Suprapubic skin (tissue), 4 donors: ENCODE data around the gene IL37. TPM values are rescaled to one million over a fixed set of nuclear protein-coding genes. Genes with fewer than 3 reads are reported as not detected.

Experiments
- DNase-seq, 2 donors: peaks; one replicate each; pipeline ENCODE4 v3.0.0-alpha.2; 2019; ENCODE audit warnings: low spot score in 2 of 2
- H3K27ac ChIP-seq: fragments of 200-600 bp; sonication (generic); one replicate; pipeline ENCODE4 v1.5.1; 2019
- H3K27me3 ChIP-seq: fragments of 200-600 bp; sonication (generic); one replicate; pipeline ENCODE4 v1.5.1; 2019
- H3K36me3 ChIP-seq: fragments of 200-600 bp; sonication (generic); one replicate; pipeline ENCODE4 v1.5.1; 2019
- H3K4me1 ChIP-seq: fragments of 200-600 bp; sonication (generic); one replicate; pipeline ENCODE4 v1.5.1; 2019
- H3K4me3 ChIP-seq: fragments of 200-600 bp; sonication (generic); one replicate; pipeline ENCODE4 v1.5.1; 2019; ENCODE audit warnings: mild to moderate bottlenecking
- H3K9me3 ChIP-seq: fragments of 200-600 bp; sonication (generic); one replicate; pipeline ENCODE4 v1.5.1; 2019
- EP300 ChIP-seq: sonication (generic); formaldehyde crosslinking; IDR thresholded peaks from one replicate; pipeline ENCODE4 v1.6.1; 2017; ENCODE audit warnings: antibody characterized with exemption
- POLR2A ChIP-seq, 2 donors: fragments of 450-650 bp; IDR thresholded peaks; one replicate each; pipeline ENCODE4 v1.6.1; 2017; ENCODE audit warnings: antibody characterized with exemption in 2 of 2, mild to moderate bottlenecking in 2 of 2, moderate library complexity in 2 of 2
- POLR2AphosphoS5 ChIP-seq, 3 donors: sonication (generic); formaldehyde crosslinking; IDR thresholded peaks; one replicate each; pipeline ENCODE4 v1.6.1; 2017; ENCODE audit warnings: antibody characterized with exemption in 3 of 3
- WGBS: methylation state at CpG from one replicate; pipeline ENCODE4 v1.1.5; 2018; 5-methylcytosine and 5-hydroxymethylcytosine counted together
- total RNA-seq, 4 donors: library from RNA; depleted of rRNA; stranded (reverse); fragments of >200 nt; gene quantifications; one replicate each; pipeline ENCODE4 v1.1.0, GENCODE V29; 2016
- TF ChIP-seq, protein P1 (sequence below), 2 donors: fragments of 200-600 bp in 1 of 2; fragments of 450-650 bp in 1 of 2; sonication (generic) in 1 of 2; IDR thresholded peaks; one replicate each; pipeline ENCODE4 v1.5.1; 2016 to 2019; ENCODE audit warnings: antibody characterized with exemption in 2 of 2, mild to moderate bottlenecking in 1 of 2, moderate library complexity in 1 of 2

Gene IL37
- total RNA-seq, 4 donors from 2014 or later: 7.2 to 133 (median 124) TPM

DNA sequence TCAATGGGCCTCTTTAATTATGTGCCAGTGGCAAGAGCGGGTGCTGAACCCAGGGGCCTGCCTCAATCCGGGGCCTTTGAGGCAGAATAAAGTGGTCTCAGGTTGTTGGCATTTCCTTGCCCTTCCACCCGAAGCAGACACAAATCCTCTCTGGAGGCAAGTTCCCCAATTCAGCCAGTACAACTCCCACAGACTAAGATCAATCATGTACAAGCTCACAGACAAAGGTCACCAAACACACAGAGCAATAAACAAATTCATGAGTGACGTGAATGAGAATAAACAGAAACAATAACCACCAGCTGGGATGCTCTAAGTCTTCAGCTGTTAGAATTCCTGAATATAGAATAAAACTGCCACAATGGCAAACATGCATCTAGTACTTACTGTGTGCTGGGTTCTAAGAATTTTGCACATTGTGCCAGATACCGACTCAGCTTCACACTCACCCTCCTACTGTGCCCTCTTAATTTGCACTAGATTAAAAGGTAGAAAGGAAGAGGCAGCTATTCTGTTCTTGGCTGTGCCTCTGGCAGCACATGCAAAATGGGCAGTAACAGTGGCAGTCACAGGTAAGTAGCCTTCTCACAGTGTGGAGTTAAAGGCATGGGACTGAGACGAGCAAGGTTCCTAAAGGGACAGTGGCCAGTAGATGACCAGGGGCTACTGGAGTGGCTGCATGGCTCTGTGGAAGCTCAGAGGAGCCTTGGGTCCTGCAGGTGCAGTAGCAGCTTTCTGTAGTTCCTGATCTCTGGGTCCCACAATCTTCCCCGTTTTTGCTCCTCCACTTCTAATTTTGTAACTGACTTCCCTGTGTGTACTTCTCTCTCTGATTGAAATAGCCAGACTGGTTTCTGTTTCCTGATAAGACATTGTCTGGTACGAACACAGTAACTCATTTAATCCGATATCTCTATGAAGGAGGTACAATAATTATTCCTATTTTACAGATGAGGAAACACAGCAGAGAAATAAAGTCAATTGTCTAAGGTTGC lies 39.8 kb upstream of the IL37 start:
- H3K4me3 ChIP-seq: no peak overlapping the region
- H3K4me1 ChIP-seq: peaks cover 35% of the 10 kb centered on the region
- no peak for DNase-seq
- no peak for TF ChIP-seq POLR2AphosphoS5 (IDR thresholded peaks at IDR 0.05)
- no peak for TF ChIP-seq POLR2A (IDR thresholded peaks at IDR 0.05)
- TF ChIP-seq, protein P1, sequence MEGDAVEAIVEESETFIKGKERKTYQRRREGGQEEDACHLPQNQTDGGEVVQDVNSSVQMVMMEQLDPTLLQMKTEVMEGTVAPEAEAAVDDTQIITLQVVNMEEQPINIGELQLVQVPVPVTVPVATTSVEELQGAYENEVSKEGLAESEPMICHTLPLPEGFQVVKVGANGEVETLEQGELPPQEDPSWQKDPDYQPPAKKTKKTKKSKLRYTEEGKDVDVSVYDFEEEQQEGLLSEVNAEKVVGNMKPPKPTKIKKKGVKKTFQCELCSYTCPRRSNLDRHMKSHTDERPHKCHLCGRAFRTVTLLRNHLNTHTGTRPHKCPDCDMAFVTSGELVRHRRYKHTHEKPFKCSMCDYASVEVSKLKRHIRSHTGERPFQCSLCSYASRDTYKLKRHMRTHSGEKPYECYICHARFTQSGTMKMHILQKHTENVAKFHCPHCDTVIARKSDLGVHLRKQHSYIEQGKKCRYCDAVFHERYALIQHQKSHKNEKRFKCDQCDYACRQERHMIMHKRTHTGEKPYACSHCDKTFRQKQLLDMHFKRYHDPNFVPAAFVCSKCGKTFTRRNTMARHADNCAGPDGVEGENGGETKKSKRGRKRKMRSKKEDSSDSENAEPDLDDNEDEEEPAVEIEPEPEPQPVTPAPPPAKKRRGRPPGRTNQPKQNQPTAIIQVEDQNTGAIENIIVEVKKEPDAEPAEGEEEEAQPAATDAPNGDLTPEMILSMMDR (IDR thresholded peaks at IDR 0.05): no peak
- no peak for TF ChIP-seq EP300
- no peaks in the 10 kb centered on the region for H3K36me3 ChIP-seq
- H3K27ac ChIP-seq: no peak overlapping the region
- H3K9me3 ChIP-seq: no peaks in the 10 kb centered on the region
- WGBS: 77% methylated on average over 9 of the region's 9 CpGs
- peaks cover 18% of the 10 kb centered on the region for H3K27me3 ChIP-seq

- Histone ChIP-seq H3K36me3 (no peaks in the 10 kb centered on the region), H3K9me3 (no peaks in the 10 kb centered on the region), H3K4me1 (no peaks in the 10 kb centered on the region), H3K27ac (no peak overlapping the region), H3K4me3 (no peak overlapping the region), H3K27me3 (peaks cover 18% of the 10 kb centered on the region)
- WGBS: 91% methylated on average over 3 of the region's 3 CpGs
- TF ChIP-seq POLR2AphosphoS5 (IDR thresholded peaks at IDR 0.05): no peak
- TF ChIP-seq, protein P1 (IDR thresholded peaks at IDR 0.05): no peak
- TF ChIP-seq POLR2A (IDR thresholded peaks at IDR 0.05): no peak
- TF ChIP-seq EP300: no peak
- no peak for DNase-seq
These were observed 34.6 kb upstream of the IL37 start for GRCh38 chr2:112876257-112876970.

DNA sequence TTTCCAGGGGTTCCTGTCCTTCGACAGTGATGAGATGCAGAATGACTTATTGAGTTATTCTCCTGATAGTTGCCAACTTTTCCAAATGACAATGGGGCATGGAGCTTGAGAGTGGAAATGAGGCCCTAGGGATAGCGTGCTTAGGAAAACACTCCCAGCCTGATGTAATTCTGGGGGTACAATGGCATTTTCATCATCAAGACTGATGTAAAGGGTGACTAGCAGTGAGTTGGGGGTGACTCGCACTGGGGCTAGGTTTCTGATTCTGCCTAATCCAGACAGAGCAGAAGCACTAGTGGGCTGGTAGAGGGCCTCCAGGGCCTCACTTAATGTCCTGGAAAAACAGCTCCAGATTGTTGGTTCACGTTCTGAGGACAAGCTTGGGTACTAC lies 34.0 kb upstream of the IL37 start:
- 78% methylated on average over 4 of the region's 4 CpGs for WGBS
- Histone ChIP-seq H3K36me3 (no peaks in the 10 kb centered on the region), H3K9me3 (no peaks in the 10 kb centered on the region), H3K4me3 (no peak overlapping the region), H3K27ac (no peak overlapping the region), H3K27me3 (peaks cover 18% of the 10 kb centered on the region), H3K4me1 (no peaks in the 10 kb centered on the region)
- TF ChIP-seq POLR2AphosphoS5 (IDR thresholded peaks at IDR 0.05) (no peak), EP300 (no peak), POLR2A (IDR thresholded peaks at IDR 0.05) (no peak)
- TF ChIP-seq, protein P1 (IDR thresholded peaks at IDR 0.05): no peak
- no peak for DNase-seq

DNA sequence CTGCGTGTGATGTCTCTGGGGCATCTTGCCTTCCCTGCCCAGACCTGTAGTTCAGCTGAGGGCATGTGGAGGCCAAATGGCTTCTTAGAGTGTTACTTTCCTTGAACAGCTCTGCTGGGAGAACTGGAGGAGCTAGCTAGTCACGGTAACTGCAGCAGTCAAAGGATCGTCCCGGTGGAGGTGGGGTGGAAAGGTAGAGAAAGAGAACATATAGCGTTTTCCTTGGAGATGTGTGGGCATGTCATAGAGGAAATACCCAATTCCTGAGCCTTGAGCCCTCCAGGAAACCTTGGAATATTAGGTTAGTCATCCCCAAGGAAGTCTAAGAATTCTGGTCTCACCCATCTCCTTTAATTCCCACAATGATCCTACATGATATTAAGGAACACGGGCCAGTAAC lies 33.5 kb upstream of the IL37 start:
- Histone ChIP-seq H3K4me1 (no peaks in the 10 kb centered on the region), H3K27ac (no peak overlapping the region), H3K9me3 (no peaks in the 10 kb centered on the region), H3K27me3 (peaks cover 15% of the 10 kb centered on the region), H3K36me3 (no peaks in the 10 kb centered on the region), H3K4me3 (no peak overlapping the region)
- TF ChIP-seq POLR2A (IDR thresholded peaks at IDR 0.05) (no peak), POLR2AphosphoS5 (IDR thresholded peaks at IDR 0.05) (no peak), EP300 (no peak)
- TF ChIP-seq, protein P1 (IDR thresholded peaks at IDR 0.05): no peak
- DNase-seq: no peak
- 53% methylated on average over 6 of the region's 6 CpGs for WGBS
